Subcutaneous adipose tissue (tissue), 4 donors: ENCODE measurements around the gene SURF2. TPM values are rescaled to one million over a fixed set of nuclear protein-coding genes. Genes with fewer than 3 reads are reported as not detected.

Experiments used
- CTCF ChIP-seq: fragments of 450-650 bp; IDR thresholded peaks from one replicate; pipeline ENCODE4 v1.5.1; 2016; ENCODE audit warnings: low read depth, mild to moderate bottlenecking, control low read depth, antibody characterized with exemption, moderate library complexity
- total RNA-seq, 4 donors: library from RNA; depleted of rRNA; stranded (reverse); fragments of >200 nt; gene quantifications; one replicate each; pipeline ENCODE4 v1.1.0, GENCODE V29; 2016

SURF2 gene
- total RNA-seq: 10 to 100 TPM in 2 of 4 donors, 1 to 10 TPM in 2; 6.6 to 20.1 (median 11.3) TPM

GRCh38 chr9:133356391-133357091 lies at the start of gene SURF2, which contains the start of gene SURF1:
Gene SURF2, plus strand, starts transcription at chr9:133356550. Its CDS starts 43 bp downstream, at chr9:133356593.
Gene SURF1, minus strand, starts transcription at chr9:133356487. Its CDS starts 34 bp downstream, at chr9:133356453.
- no peak for TF ChIP-seq CTCF

GRCh38 chr9:133307301-133307700 lies 49.0 kb upstream of the SURF2 start:
- no peak for TF ChIP-seq CTCF

- no peak for TF ChIP-seq CTCF
Measured at GRCh38 chr9:133309608-133310007, 46.7 kb upstream of the SURF2 start.

- no peak for TF ChIP-seq CTCF
Measured at GRCh38 chr9:133315997-133316396, 40.4 kb upstream of the SURF2 start.

GRCh38 chr9:133320421-133320881 lies 35.9 kb upstream of the SURF2 start:
- no peak for TF ChIP-seq CTCF

GRCh38 chr9:133321411-133321935 lies 34.9 kb upstream of the SURF2 start:
- no peak for TF ChIP-seq CTCF

- no peak for TF ChIP-seq CTCF
Measured at GRCh38 chr9:133322701-133323100, 33.6 kb upstream of the SURF2 start.
